NCI-H146 treated with DMSO at 0.1 percent for 48 hours (cell line): ENCODE results near the gene ARSI.
A peak's percentile ranks its signal among the peaks of the same experiment; 100 is the strongest.

Source experiments
- DNase-seq: peaks from one replicate; lab custom pipeline; 2025; ENCODE audit not compliant: unreplicated experiment; lab: John Stamatoyannopoulos, UW

The ARSI gene

GRCh38 chr5:150295172-150295634 lies 7.5 kb downstream of the ARSI start:
- no peak for DNase-seq

GRCh38 chr5:150294551-150295071 lies 8.1 kb downstream of the ARSI start:
- DNase-seq, result no peak

- DNase-seq, result no peak
These were observed 9.4 kb downstream of the ARSI start for GRCh38 chr5:150293091-150293941.

GRCh38 chr5:150291388-150292385 lies 11.0 kb downstream of the ARSI start:
- DNase-seq, result no peak

GRCh38 chr5:150289551-150290390 lies 12.9 kb downstream of the ARSI start, which contains the start of gene CAMK2A:
CAMK2A (minus strand) TSS chr5:150289773; CDS start chr5:150289625, 148 bp downstream.
- peak; percentile 36 for DNase-seq

- DNase-seq, result no peak
These were observed 13.9 kb downstream of the ARSI start for GRCh38 chr5:150288791-150289190.

- no peak for DNase-seq
These were observed 14.3 kb downstream of the ARSI start for GRCh38 chr5:150288361-150288760.

- DNase-seq, result no peak
These were observed 15.9 kb downstream of the ARSI start for GRCh38 chr5:150286820-150287219.

GRCh38 chr5:150285114-150285513 lies 17.6 kb downstream of the ARSI start:
- DNase-seq, result no peak

GRCh38 chr5:150284311-150284710 lies 18.4 kb downstream of the ARSI start:
- no peak for DNase-seq

- DNase-seq, result no peak
These were observed 18.8 kb downstream of the ARSI start for GRCh38 chr5:150283904-150284303.

- DNase-seq, result no peak
These were observed 20.7 kb downstream of the ARSI start for GRCh38 chr5:150281987-150282386.

GRCh38 chr5:150279330-150280020 lies 23.2 kb downstream of the ARSI start:
- peak; percentile 12 for DNase-seq

- no peak for DNase-seq
These were observed 23.8 kb downstream of the ARSI start for GRCh38 chr5:150278916-150279315.

- DNase-seq, result no peak
These were observed 24.5 kb downstream of the ARSI start for GRCh38 chr5:150278046-150278730.

- DNase-seq, result no peak
These were observed 25.7 kb downstream of the ARSI start for GRCh38 chr5:150277043-150277442.

- no peak for DNase-seq
These were observed 27.9 kb downstream of the ARSI start for GRCh38 chr5:150274811-150275210.

GRCh38 chr5:150272531-150272930 lies 30.2 kb downstream of the ARSI start:
- DNase-seq, result peak; percentile 11

GRCh38 chr5:150271923-150272322 lies 30.8 kb downstream of the ARSI start:
- DNase-seq, result no peak
